GM18870 (cell line): ENCODE measurements around the gene SORD.
"Not testable (repeated sequence)": the region's sequence is repeated elsewhere in the genome, so short reads cannot be mapped to it uniquely, and the experiment has no call there.

Experiments
- ATAC-seq: cut with Tn5 transposase; IDR thresholded peaks from one replicate; pipeline ENCODE4 v1.9.1; 2021; ENCODE audit warnings: moderate library complexity; ENCODE audit not compliant: unreplicated experiment

Gene SORD

DNA sequence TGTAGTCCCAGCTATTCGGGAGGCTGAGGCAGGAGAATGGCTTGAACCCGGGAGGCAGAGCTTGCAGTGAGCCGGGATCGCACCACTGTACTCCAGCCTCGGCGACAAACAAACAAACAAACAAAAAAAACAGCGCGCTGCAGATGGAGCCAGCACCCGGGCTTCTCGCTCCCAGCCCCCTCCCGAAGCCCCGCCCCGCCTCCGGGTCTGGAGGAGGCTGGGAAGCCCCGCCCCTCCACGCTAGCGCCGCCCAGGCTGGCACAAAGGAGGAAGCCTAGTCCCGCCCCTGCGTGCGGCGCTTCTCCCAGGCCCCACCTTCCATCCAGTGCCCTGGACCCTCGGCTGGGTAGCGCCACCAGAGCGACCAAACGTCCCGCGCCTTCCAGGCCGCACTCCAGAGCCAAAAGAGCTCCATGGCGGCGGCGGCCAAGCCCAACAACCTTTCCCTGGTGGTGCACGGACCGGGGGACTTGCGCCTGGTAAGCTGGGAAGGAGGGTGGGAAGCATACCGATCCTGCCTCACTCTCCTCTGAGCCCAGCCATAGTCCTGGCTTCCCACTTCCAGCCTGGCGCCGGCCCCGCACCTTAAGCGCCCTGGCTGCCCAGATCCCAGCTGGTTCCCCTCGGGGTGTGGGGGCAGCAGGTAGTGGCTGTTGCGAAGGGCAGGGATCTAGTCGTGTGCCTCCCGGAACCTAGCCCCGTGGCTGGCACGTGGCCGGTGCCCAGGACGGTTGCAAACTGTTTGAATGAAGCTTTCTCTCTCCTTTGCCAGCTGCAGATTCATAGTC, at the start of gene SORD:
SORD (plus strand) TSS at position 325 of the 788 bp plus-strand sequence; CDS start at position 414, 89 bp downstream.
- ATAC-seq: peak; percentile 62

- not testable (repeated sequence) for ATAC-seq
Observed at GRCh38 chr15:44976183-44976582, 46.8 kb upstream of the SORD start.

DNA sequence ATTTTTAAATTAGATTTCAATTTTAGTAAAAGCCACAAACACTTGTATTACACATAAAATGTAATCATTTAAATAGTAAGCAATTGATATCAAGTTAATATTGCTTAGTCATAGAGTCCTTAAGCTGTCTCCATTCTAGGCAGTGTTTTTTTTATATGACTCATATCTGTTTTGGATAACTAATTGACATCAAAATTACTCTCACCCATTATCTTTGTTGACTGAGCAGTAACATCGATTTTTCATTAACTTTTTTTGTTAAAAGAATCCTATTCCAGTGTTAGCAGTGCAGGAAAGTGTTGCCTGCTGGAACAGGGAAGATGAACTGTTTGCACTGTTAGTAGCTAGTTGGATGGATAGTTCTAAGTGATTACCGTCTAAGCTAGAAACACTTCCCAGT, 45.2 kb upstream of the SORD start:
- ATAC-seq: not testable (repeated sequence)

GRCh38 chr15:44979617-44980339, 43.2 kb upstream of the SORD start:
- not testable (repeated sequence) for ATAC-seq

GRCh38 chr15:44984144-44984543, 38.9 kb upstream of the SORD start:
- not testable (repeated sequence) for ATAC-seq

DNA sequence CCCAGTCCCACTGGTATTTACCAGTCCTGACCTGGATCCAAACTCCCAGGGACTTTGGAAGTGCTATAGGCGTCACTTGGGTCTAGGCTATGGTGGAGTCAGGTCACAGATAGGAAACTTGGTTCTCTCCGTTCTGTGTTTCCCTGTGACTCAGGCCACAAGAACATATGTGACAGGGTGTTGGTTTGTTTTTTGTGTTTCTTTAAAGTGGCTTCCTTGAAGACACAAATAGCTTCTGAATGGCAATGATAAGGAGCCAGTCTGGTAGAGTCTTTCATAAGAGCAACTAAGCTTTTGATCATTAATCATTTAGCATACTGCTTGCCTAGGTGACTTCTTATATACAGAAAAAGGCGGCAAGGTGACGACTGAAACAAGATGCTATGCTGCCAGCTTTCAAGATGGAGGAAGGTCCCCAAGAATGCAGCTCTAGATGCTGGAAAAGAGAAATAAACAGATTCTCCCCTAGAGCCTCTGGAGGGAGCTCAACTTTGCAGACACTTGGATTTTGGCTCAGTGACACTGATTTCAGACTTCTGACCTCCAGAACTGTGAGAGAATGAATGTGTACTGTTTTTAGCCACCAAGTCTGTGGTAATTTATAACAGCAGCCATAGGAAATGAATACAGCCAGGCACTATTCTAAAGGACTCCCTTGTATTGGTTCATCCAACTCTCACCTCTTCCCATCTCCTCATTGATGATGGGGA, 36.5 kb upstream of the SORD start:
- ATAC-seq: not testable (repeated sequence)

DNA sequence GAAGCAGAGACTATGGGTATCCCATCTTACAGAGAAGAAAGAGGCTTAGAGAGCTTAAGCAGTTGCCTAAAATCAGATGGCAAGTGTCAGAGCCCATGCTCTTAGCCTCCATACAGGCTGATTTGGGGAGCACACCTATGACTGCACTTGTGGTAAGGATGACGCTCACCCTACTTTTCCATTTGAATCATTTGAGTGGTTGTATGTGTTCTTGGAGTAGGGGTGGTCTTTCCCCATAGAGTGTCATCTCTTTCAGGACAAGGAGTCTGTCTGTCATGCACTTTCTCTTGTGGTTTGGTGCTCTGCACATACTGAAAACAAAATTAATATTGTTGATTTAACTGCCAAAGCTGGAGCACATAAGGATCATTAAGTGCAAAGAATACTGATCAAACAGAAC, 35.3 kb upstream of the SORD start:
- not testable (repeated sequence) for ATAC-seq

DNA sequence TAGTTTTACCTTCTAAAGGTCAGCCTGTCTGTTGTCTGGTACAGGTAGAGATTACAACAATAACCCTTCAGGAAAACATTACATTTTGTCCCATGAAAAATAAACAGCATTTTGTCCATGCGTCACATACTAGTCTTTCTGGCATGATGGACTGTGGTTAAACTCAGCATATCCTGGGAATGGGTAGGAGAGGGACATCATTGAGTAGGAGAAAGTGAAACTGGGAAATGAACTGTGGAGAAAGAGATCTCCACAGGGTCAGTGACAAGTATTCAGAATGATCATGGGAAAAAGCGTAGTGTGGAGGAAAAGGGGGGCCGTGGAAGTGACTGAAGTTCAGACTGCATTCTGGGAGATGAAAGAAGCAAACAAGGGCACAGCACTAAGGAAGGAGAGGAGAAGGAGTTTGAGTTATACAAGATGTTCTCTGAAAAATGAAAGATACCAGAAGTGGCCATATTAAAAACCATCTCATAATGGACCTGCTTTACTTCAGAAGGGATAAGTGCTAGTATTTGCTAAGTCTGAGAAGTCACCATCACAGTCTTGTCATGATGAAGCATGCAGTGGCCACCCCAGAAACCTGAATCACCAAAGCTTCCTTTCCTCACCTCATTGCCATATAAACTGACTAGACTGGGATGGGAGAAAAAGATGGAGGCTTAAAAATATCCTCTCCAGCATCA, 34.7 kb upstream of the SORD start:
- ATAC-seq: not testable (repeated sequence)

GRCh38 chr15:44988870-44989219, 34.1 kb upstream of the SORD start:
- not testable (repeated sequence) for ATAC-seq

- ATAC-seq: not testable (repeated sequence)
Observed at GRCh38 chr15:44997632-44998031, 25.4 kb upstream of the SORD start.

GRCh38 chr15:44999105-44999504, 23.9 kb upstream of the SORD start:
- ATAC-seq: no peak

GRCh38 chr15:45001180-45001579, 21.8 kb upstream of the SORD start:
- ATAC-seq: not testable (repeated sequence)

DNA sequence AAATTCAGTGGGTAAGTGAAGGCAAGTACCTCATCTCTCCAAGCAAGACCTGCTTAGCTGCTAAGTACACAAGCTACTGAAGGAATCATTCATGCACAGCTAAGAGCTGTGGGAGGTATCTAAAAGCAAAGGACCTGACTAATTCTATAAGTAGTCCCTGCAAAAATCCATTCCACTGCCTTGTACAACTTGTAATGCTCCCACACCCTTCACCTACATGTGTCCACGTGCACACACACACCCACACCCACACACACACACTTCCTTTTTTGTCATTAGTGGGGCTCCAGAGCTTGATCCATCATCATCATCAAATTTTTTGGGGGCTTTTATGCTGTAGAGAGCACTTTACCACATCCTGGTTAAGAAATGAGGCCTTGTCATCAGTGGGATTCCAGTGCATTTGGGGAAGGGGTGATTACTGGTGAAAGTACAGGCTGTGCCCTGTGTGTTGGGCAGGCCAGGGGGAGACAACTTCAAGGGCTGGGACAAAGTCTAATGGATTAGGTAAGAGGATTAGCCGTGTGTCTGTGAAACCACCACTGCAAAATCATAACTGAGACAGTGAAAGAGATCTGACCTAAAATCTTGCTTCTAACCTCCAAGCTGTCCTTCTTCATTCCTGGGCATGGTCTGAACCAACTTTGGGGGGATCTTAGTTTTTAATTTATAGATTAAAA, 19.1 kb upstream of the SORD start:
- ATAC-seq: not testable (repeated sequence)

- not testable (repeated sequence) for ATAC-seq
Observed at GRCh38 chr15:45004590-45005175, 18.3 kb upstream of the SORD start.

GRCh38 chr15:45009046-45009445, 13.9 kb upstream of the SORD start:
- ATAC-seq: no peak

GRCh38 chr15:45015114-45015513, 7.9 kb upstream of the SORD start:
- ATAC-seq: not testable (repeated sequence)

GRCh38 chr15:45020222-45020900, 2.6 kb upstream of the SORD start:
- not testable (repeated sequence) for ATAC-seq

- not testable (repeated sequence) for ATAC-seq
Observed at GRCh38 chr15:45020901-45021259, 2.1 kb upstream of the SORD start.

GRCh38 chr15:45021348-45021747, 1.6 kb upstream of the SORD start:
- no peak for ATAC-seq
